NOMO-1 treated with DMSO at 0.1 percent for 48 hours (cell line): ENCODE data around the gene GABRR2.
A peak's percentile ranks its signal among the peaks of the same experiment; 100 is the strongest.
"Not testable (repeated sequence)": the region's sequence is repeated elsewhere in the genome, so short reads cannot be mapped to it uniquely, and the experiment has no call there.

Experiments used
- DNase-seq: peaks from one replicate; lab custom pipeline; 2025; ENCODE audit not compliant: unreplicated experiment; lab: John Stamatoyannopoulos, UW

GABRR2 gene

DNA sequence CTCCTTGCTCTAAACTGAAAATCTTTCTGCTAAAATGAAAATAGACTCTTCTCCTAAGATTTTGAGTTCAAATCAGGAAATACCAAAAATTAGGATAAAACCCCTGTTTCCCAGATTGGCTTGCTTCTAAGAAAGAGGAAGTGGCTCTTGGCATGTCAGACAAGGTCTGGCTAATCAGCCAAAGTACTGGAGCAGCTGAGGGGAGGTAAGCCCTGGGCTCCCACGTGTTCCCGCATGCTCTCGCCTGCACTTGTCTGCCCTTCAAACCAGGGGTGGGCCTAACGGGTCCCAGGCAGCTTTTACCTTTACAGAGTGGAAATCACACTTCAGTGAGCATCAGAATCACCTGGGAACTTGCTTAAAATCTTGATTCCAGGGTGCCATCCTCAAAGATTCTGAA is 54.8 kb downstream of the GABRR2 start:
- DNase-seq: peak; percentile 68

DNA sequence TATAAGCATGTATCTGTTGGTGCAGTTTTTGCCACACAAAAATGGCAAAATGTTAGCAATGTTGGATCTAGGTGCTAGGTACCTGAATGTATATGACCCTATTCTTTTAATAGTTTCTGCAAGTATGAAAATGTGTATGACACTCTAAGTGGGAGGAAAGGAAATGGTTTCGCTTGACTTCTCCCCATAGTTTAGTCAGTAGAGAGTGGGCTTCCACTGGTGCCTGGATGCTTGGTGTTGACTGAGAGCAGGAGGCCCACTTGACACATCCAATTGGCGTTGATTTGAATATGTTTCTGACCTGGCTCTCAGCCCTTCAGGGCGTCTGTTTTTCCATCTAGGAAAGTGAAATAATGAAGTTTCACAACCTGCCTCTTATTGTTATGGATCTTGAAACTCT is 56.2 kb downstream of the GABRR2 start:
- DNase-seq: no peak

GRCh38 chr6:89257781-89258180 is 57.3 kb downstream of the GABRR2 start:
- no peak for DNase-seq

DNA sequence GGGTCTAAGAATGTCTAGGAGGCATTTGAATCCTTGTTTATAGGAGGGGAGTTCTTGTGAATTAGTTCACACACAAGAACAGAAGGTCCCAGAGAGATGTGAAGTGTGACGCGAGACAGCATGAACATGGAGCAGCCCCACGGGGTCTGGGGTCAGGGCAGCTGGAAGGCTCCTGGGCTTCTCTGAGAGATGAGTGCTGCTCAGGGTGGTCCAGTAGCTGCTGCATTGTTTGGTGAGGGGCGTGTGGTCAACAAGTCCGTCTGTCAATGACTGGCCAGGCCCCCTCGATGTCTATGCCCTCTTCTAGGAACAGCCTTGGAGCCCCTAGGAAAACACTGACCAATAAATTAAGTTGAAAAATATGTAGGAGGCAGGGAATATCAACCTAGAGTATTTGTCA is 57.8 kb downstream of the GABRR2 start:
- no peak for DNase-seq

DNA sequence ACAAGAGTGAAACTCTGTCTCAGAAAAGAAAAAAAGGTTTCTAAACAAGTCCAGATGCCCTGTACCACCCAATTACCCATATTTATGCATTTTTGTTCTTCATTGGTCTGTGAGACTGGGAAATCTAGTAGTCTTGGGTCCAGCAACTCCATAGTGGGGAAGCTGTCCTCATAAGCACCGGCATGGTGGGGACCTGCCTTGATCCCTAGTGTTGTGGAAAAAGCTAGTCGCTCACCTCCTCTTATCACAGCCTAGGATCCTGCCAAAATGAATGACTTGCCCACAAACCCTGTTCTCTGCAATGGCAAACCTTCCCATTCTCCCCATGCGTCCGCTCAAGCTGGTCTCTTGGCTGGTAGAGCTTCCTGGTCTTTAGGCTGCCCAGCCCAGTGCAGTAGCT is 59.7 kb downstream of the GABRR2 start:
- no peak for DNase-seq

- no peak for DNase-seq
These were observed 60.5 kb downstream of the GABRR2 start for GRCh38 chr6:89254569-89254968.

DNA sequence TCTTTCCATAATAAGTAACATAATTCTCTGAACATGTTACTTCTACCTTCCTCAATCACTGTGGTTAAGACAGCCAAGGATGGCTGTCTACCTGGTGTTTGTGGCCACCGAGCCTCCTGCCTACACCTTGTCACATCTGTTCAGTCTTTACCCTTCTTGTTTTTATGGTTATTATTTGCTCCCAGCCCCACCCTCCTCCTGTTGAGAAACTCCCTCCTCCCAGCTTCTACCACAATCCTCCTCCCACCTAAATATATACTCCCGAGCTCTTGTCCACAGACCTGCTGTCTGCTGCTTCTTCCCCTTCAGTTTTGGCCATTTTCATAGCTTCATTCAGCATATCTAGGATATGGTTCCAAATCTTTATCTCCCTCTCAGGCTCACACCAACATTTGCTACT is 62.2 kb downstream of the GABRR2 start:
- no peak for DNase-seq

- DNase-seq: no peak
These were observed 63.1 kb downstream of the GABRR2 start for GRCh38 chr6:89251976-89252375.

GRCh38 chr6:89251170-89251569 is 63.9 kb downstream of the GABRR2 start:
- DNase-seq: no peak

DNA sequence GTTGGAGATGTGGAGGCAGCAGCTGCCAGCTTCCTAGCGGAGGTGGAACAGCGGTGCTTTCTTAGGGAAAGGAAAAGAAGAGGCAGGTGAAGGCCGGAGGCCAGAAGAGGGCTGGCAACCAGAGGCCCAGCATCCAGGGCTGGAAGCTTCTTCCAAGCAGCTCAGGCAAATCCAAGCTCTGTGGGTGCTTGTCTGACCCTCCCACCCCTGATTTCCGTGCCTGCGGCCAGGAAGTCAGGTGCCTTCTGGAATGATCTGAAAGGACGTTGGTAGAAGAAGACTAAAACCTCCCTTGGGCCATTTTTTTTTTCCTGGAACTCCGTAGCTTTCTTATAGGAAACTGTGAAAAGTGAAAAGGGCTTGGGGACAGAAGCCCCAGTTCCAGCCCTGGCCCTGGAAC is 64.9 kb downstream of the GABRR2 start:
- DNase-seq: no peak

GRCh38 chr6:89244241-89244985 is 70.7 kb downstream of the GABRR2 start:
- no peak for DNase-seq

DNA sequence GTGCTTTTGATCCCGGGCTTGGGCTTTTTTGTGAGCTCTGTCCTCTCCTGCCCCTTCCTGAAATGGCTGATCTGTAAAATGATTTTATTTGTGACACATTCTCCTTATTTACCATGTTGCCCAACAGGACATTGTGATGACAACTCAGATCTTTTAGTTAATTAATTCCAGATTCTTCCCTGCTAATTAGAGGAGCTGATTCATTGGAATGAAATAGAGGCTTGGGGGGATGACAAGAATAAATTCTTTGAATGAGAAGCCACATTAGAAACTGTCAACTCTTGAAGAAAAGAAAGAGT is 71.8 kb downstream of the GABRR2 start:
- DNase-seq: no peak

GRCh38 chr6:89242574-89243330 is 72.3 kb downstream of the GABRR2 start:
- DNase-seq: peak; percentile 64

GRCh38 chr6:89239338-89239737 is 75.8 kb downstream of the GABRR2 start:
- peak; percentile 36 for DNase-seq

GRCh38 chr6:89237158-89237557 is 77.9 kb downstream of the GABRR2 start:
- no peak for DNase-seq

DNA sequence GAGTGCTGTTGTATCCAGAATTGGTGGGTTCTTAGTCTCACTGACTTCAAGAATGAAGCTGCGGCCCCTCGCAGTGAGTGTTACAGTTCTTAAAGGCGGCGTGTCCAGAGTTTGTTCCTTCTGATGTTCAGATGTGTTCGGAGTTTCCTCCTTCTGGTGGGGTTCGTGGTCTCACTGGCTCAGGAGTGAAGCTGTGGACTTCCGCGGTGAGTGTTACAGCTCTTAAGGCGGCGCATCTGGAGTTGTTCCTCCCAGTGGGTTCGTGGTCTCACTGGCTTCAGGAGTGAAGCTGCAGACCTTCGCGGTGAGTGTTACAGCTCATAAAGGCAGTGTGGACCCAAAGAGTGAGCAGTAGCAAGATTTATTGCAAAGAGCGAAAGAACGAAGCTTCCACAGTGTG is 81.5 kb downstream of the GABRR2 start:
- DNase-seq: not testable (repeated sequence)

GRCh38 chr6:89222712-89223039 is 92.4 kb downstream of the GABRR2 start:
- peak; percentile 27 for DNase-seq

DNA sequence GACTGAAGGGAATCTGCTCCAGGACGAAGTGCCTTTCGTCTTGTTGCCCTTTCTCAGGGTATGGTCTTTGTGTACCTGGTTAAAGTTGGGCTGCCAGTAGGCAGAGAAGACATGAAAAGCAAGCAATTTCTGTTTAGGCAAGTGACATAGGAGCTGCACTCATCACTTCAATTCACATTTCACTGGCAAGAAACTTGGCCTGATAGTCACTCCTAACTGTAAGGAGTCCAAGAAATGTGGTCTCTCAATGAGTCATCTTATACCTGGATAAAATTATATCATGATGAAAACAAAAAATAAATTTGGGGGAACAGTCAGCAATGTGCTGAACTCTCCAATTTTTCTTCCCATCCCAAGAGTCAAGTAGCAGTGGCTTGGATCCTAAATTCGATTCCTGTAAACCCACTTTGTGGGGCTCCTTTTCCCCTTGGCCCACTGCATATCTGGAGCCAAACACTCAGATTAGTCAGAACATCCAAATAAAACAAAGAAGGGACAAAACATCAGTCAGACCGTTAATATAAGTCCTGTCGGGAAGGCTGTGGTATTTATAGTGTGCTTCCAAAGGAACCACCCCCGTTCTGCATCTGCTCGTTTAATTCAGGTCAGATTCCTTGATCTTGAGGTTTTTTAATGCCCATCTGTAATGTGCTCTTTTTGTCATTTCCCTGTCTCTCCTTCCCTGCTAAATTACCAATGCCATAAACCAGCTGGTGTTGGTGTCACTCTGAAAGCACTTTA is 93.0 kb downstream of the GABRR2 start:
- DNase-seq: no peak

DNA sequence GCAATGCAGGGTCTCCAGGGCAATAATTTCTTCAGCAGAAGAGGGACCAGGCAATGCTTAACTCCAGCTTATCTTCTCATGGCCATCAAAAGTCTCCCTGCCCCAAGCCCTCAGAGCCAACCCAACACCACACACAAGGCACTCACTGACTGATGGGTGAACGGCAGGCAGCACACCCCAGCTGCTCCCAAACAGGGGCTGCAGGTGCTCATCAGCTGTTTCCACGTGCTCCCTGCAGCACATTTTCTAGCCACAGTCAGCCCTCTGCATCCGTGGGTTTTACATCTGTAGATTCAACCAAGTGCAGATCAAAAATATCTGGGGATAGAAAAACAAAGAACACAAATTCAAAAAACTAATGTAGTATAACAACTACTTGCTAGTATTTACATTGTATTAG is 94.0 kb downstream of the GABRR2 start:
- no peak for DNase-seq

- DNase-seq: peak; percentile 68
These were observed 97.7 kb downstream of the GABRR2 start, which contains the start of gene GABRR1 for GRCh38 chr6:89217299-89217910. TSS of gene GABRR1 (minus strand) at chr6:89217358. CDS start at chr6:89217322, 36 bp downstream.

- DNase-seq: no peak
These were observed 98.7 kb downstream of the GABRR2 start for GRCh38 chr6:89216411-89216810.

DNA sequence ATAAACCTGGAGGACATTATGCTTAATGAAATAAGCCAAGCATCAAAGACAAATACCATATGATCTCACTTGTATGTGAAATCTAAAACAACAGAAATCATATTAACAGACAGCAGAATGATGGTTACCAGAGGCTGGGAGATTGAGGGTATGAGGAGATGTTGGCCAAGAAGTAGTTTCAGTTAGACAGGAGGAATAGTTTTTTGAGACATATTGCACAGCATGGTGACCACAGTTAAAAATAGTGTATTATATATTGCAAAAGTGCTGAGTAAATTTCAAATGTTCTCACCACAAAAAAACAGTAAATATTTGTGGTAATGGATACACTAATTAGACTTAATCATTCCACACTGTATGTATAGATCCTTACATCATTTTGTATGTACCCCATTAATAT is 99.7 kb downstream of the GABRR2 start:
- peak; percentile 84 for DNase-seq
